ENCODE measurements around the gene WIPF2. TPM values are rescaled to one million over a fixed set of nuclear protein-coding genes. Genes with fewer than 3 reads are reported as not detected.

WIPF2 gene
- total and polyA plus RNA-seq, 2 experiments from 2014 or later = 9.2 TPM

DNA sequence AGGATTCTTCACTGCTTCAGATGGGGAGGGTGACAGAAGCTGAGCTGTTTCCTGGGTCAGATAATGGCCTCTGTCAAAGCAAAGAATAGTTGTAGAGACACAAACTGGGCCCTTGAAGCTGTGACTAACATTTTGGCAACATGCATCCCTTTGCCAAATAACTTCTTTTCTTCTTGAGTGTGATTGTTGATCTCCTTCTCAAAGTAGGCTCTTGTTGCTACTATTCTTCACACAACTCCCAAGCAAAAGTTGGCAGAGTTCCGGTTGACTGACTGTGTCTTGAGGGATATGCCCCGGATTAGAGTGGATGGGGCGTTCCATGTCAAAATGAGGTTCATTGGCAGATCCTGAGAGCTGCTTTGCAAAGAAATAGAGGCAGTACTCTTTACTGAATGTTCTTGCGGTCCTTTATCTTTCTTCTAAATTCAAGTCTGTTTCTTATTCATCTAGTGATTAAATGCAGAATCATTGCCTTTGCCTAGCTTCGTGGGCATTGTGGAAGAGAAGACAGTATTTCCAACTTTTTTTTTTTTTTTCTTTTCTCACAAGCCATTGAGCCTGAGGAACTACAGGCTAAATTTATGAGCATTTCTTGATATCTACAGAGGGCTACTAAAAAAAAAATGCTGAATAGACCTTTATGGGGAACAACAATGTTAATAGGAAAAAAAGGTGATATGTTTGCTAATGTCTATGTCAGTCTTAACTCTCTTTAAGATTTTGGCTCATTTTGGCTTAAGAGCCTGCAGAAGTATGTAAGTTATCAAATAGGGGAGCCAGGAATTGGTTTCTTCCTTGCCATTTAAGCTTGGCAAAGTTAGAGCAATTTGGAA, 5.8 kb downstream of the WIPF2 start:
- no peak for DNase-seq (ENCODE audit: low spot score)
- peak overlapping the region; percentile 69; the same call in 1 of the 2 replicates for H3K27ac Mint-ChIP-seq

More for the DNA sequence above, 5.8 kb downstream of the WIPF2 start:
- peaks cover 9% of the 10 kb centered on the region; the same call in 2 of the 3 replicates for H3K4me1 Mint-ChIP-seq
- Histone ChIP-seq H3K4me2 (no peak overlapping the region), H4K20me1 (replicated peaks; ENCODE audit: insufficient read depth) (no peaks in the 10 kb centered on the region; the same call in 1 of the 2 replicates), H3K27me3 (ENCODE audit: insufficient read depth) (no peaks in the 10 kb centered on the region), H2AFZ (no peak overlapping the region), H3K4me3 (no peak overlapping the region), H3K9me2 (ENCODE audit: insufficient read depth) (no peaks in the 10 kb centered on the region), H3K4me1 (ENCODE audit: insufficient read depth) (no peaks in the 10 kb centered on the region; the same call in 1 of the 2 replicates), H3K36me3 (ENCODE audit: insufficient read depth) (no peaks in the 10 kb centered on the region), H3F3A (replicated peaks; ENCODE audit: low read depth) (peaks cover 12% of the 10 kb centered on the region; the same call in 1 of the 2 replicates), H3K27ac (ENCODE audit: low read depth) (0 out of 2 replicates have a peak overlapping the region, but pooled peaks have one; percentile 2), H3K79me2 (replicated peaks; ENCODE audit: insufficient read depth) (peaks cover 88% of the 10 kb centered on the region)
- H3K27me3 Mint-ChIP-seq (ENCODE audit: insufficient read depth, low read depth, poor library complexity) = peaks cover 2% of the 10 kb centered on the region
- H3K4me3 Mint-ChIP-seq = no peak overlapping the region
- H3K36me3 Mint-ChIP-seq (ENCODE audit: low read depth) = peaks cover 6% of the 10 kb centered on the region; the same call in 2 of the 3 replicates
- H3K9me3 Mint-ChIP-seq = no peaks in the 10 kb centered on the region
- TF ChIP-seq CTCF (conservative IDR thresholded peaks at IDR 0.05; ENCODE audit: low read depth in 2 of 2) (no peak), NANOG (IDR thresholded peaks at IDR 0.05; ENCODE audit: borderline replicate concordance) (no peak), JUNB (IDR thresholded peaks at IDR 0.05; ENCODE audit: unreplicated experiment) (no peak), EZH2 (IDR thresholded peaks at IDR 0.05; ENCODE audit: low read depth, unreplicated experiment) (no peak), EZH2phosphoT487 (IDR thresholded peaks at IDR 0.05; ENCODE audit: unreplicated experiment) (no peak), ZNF462 (CRISPR knock-in tag; IDR thresholded peaks at IDR 0.05) (no peak), CREB1 (CRISPR knock-in tag; IDR thresholded peaks at IDR 0.05; ENCODE audit: low read depth) (no peak)
- ATAC-seq = no peak
